ENCODE results near the gene CPT1C.

Gene CPT1C

GRCh38 chr19:49655570-49656455 is 35.1 kb upstream of the CPT1C start:
- Histone ChIP-seq H3K4me3 (ENCODE audit: severe bottlenecking) (no peak overlapping the region), H3K27me3 (ENCODE audit: insufficient read depth, poor library complexity, severe bottlenecking) (no peaks in the 10 kb centered on the region), H3K27ac (ENCODE audit: poor library complexity, severe bottlenecking) (no peak overlapping the region), H3K9me3 (ENCODE audit: severe bottlenecking) (no peaks in the 10 kb centered on the region), H3K36me3 (ENCODE audit: low read depth) (peaks cover 75% of the 10 kb centered on the region), H3K4me1 (ENCODE audit: insufficient read depth, poor library complexity, severe bottlenecking) (no peaks in the 10 kb centered on the region)
- ATAC-seq (ENCODE audit: low read depth) (no peak), DNase-seq (ENCODE audit: low spot score) (no peak)
- no peak for TF ChIP-seq CTCF (IDR thresholded peaks at IDR 0.05; ENCODE audit: poor library complexity, severe bottlenecking)

GRCh38 chr19:49656456-49657109 is 34.3 kb upstream of the CPT1C start:
- H3K9me3 ChIP-seq (ENCODE audit: severe bottlenecking): no peaks in the 10 kb centered on the region
- TF ChIP-seq CTCF (IDR thresholded peaks at IDR 0.05; ENCODE audit: poor library complexity, severe bottlenecking): no peak
- no peak for DNase-seq (ENCODE audit: low spot score)
- H3K27ac ChIP-seq (ENCODE audit: poor library complexity, severe bottlenecking): no peak overlapping the region
- no peaks in the 10 kb centered on the region for H3K27me3 ChIP-seq (ENCODE audit: insufficient read depth, poor library complexity, severe bottlenecking)
- H3K4me1 ChIP-seq (ENCODE audit: insufficient read depth, poor library complexity, severe bottlenecking): no peaks in the 10 kb centered on the region
- no peak for ATAC-seq (ENCODE audit: low read depth)
- H3K36me3 ChIP-seq (ENCODE audit: low read depth): peaks cover 82% of the 10 kb centered on the region
- H3K4me3 ChIP-seq (ENCODE audit: severe bottlenecking): no peak overlapping the region

- DNase-seq (ENCODE audit: low spot score) (no peak), ATAC-seq (ENCODE audit: low read depth) (no peak)
- peaks cover 88% of the 10 kb centered on the region for H3K36me3 ChIP-seq (ENCODE audit: low read depth)
- H3K27me3 ChIP-seq (ENCODE audit: insufficient read depth, poor library complexity, severe bottlenecking): no peaks in the 10 kb centered on the region
- no peak overlapping the region for H3K4me3 ChIP-seq (ENCODE audit: severe bottlenecking)
- H3K4me1 ChIP-seq (ENCODE audit: insufficient read depth, poor library complexity, severe bottlenecking): no peaks in the 10 kb centered on the region
- H3K27ac ChIP-seq (ENCODE audit: poor library complexity, severe bottlenecking): no peak overlapping the region
- no peak for TF ChIP-seq CTCF (IDR thresholded peaks at IDR 0.05; ENCODE audit: poor library complexity, severe bottlenecking)
- no peaks in the 10 kb centered on the region for H3K9me3 ChIP-seq (ENCODE audit: severe bottlenecking)
Observed at GRCh38 chr19:49657493-49658138, 33.3 kb upstream of the CPT1C start.

GRCh38 chr19:49658139-49658517 is 32.8 kb upstream of the CPT1C start:
- DNase-seq (ENCODE audit: low spot score): no peak
- Histone ChIP-seq H3K4me1 (ENCODE audit: insufficient read depth, poor library complexity, severe bottlenecking) (no peaks in the 10 kb centered on the region), H3K9me3 (ENCODE audit: severe bottlenecking) (no peaks in the 10 kb centered on the region), H3K27ac (ENCODE audit: poor library complexity, severe bottlenecking) (no peak overlapping the region), H3K36me3 (ENCODE audit: low read depth) (peaks cover 86% of the 10 kb centered on the region), H3K4me3 (ENCODE audit: severe bottlenecking) (no peak overlapping the region), H3K27me3 (ENCODE audit: insufficient read depth, poor library complexity, severe bottlenecking) (no peaks in the 10 kb centered on the region)
- no peak for TF ChIP-seq CTCF (IDR thresholded peaks at IDR 0.05; ENCODE audit: poor library complexity, severe bottlenecking)
- ATAC-seq (ENCODE audit: low read depth): no peak
